Measurements from ENCODE around the gene NCKAP5L. TPM values are rescaled to one million over a fixed set of nuclear protein-coding genes. Genes with fewer than 3 reads are reported as not detected.

NCKAP5L gene
- polyA plus RNA-seq, 2 of the 4 experiments (the other 2 are of a cell fraction), result 3.0 to 8.5 TPM

DNA sequence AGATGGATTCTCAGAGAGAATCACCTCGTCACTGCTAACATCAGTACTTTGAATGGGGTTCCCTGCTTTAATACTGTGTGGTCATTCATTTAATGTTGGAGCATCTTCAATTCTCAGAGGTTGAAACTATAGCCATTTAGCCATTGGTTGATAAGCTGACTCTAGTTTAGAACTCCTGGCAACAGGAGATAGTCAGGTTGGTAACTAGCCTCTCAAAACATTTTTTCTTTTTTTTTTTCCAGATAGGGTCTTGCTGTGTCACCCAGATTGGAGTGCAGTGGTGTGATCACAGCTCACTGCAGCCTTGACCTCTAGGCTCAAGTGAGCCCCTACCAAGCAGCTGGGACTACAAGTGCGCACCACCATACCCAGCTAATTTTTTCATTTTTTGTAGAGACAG is 3.5 kb upstream of the NCKAP5L start (continued):
- TF ChIP-seq, protein P1, sequence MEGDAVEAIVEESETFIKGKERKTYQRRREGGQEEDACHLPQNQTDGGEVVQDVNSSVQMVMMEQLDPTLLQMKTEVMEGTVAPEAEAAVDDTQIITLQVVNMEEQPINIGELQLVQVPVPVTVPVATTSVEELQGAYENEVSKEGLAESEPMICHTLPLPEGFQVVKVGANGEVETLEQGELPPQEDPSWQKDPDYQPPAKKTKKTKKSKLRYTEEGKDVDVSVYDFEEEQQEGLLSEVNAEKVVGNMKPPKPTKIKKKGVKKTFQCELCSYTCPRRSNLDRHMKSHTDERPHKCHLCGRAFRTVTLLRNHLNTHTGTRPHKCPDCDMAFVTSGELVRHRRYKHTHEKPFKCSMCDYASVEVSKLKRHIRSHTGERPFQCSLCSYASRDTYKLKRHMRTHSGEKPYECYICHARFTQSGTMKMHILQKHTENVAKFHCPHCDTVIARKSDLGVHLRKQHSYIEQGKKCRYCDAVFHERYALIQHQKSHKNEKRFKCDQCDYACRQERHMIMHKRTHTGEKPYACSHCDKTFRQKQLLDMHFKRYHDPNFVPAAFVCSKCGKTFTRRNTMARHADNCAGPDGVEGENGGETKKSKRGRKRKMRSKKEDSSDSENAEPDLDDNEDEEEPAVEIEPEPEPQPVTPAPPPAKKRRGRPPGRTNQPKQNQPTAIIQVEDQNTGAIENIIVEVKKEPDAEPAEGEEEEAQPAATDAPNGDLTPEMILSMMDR (IDR thresholded peaks at IDR 0.05), result no peak
- TF ChIP-seq, protein P2, sequence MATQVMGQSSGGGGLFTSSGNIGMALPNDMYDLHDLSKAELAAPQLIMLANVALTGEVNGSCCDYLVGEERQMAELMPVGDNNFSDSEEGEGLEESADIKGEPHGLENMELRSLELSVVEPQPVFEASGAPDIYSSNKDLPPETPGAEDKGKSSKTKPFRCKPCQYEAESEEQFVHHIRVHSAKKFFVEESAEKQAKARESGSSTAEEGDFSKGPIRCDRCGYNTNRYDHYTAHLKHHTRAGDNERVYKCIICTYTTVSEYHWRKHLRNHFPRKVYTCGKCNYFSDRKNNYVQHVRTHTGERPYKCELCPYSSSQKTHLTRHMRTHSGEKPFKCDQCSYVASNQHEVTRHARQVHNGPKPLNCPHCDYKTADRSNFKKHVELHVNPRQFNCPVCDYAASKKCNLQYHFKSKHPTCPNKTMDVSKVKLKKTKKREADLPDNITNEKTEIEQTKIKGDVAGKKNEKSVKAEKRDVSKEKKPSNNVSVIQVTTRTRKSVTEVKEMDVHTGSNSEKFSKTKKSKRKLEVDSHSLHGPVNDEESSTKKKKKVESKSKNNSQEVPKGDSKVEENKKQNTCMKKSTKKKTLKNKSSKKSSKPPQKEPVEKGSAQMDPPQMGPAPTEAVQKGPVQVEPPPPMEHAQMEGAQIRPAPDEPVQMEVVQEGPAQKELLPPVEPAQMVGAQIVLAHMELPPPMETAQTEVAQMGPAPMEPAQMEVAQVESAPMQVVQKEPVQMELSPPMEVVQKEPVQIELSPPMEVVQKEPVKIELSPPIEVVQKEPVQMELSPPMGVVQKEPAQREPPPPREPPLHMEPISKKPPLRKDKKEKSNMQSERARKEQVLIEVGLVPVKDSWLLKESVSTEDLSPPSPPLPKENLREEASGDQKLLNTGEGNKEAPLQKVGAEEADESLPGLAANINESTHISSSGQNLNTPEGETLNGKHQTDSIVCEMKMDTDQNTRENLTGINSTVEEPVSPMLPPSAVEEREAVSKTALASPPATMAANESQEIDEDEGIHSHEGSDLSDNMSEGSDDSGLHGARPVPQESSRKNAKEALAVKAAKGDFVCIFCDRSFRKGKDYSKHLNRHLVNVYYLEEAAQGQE (IDR thresholded peaks at IDR 0.05), result no peak
- TF ChIP-seq RFX5 (IDR thresholded peaks at IDR 0.05), result no peak

DNA sequence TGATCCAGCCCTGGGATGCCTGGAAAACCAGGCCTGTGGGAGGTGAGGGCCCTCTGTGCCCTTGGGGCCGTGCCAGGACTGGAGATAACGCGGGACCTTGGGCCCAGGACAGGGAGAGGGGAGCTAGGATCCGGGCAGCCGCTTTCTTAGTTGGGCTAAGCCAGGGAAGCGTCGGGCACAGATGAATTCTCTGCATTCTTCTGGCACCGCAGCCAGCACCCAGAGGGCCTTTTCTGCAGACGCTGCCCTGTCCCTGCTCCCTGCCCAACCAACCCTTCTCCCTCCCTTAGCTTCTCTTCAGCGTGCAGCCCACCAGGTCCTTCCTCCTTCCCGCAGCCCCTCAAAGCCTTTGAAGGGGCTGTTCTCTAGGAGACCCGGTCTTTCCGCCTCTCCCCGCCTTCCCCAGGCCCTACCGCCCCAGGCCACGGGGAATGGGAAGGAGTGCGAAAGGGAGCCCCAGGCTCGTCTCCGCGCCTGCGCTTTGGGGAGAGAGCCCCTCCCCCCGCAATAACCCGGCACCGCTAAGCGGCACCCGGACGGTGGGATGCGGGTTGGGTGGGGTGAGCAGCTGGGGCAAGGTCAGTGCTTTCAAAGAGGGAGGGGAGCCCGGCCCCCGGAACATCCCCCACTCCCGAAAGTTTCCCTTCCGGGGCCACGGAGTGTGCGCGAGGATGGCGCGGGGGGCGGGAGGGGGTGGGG is 663 bp downstream of the NCKAP5L start:
- DNase-seq (ENCODE audit: low read depth in 1 of 2, low spot score in 1 of 2) (peak; percentile 54 to 80), FAIRE-seq (no peak), ATAC-seq (peak; percentile 55 to 73)
- Histone ChIP-seq H3K4me2 (peak overlapping the region; percentile 99), H3K4me1 (peaks cover 18% of the 10 kb centered on the region), H3K27ac (peak overlapping the region; percentile 92), H3K4me3 (peak overlapping the region; percentile 97), H3K9me3 (no peaks in the 10 kb centered on the region)
- no peak for TF ChIP-seq HOXB13 (CRISPR knock-in tag; IDR thresholded peaks at IDR 0.05; ENCODE audit: low read depth)
- no peak for TF ChIP-seq POLR2AphosphoS2 (conservative IDR thresholded peaks at IDR 0.05; ENCODE audit: low read length)
- TF ChIP-seq ZSCAN20 (CRISPR knock-in tag; IDR thresholded peaks at IDR 0.05), result no peak
- no peak for TF ChIP-seq TFCP2L1 (CRISPR knock-in tag; IDR thresholded peaks at IDR 0.05)
- TF ChIP-seq, protein P3, sequence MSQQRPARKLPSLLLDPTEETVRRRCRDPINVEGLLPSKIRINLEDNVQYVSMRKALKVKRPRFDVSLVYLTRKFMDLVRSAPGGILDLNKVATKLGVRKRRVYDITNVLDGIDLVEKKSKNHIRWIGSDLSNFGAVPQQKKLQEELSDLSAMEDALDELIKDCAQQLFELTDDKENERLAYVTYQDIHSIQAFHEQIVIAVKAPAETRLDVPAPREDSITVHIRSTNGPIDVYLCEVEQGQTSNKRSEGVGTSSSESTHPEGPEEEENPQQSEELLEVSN (IDR thresholded peaks at IDR 0.05; ENCODE audit: borderline replicate concordance, low read depth), result peak; percentile 52; the same call in 1 of the 2 replicates
- WGBS (ENCODE audit: missing lambda C conversion rate), result 19% methylated on average over 17 of the region's 38 CpGs
- ChIA-PET POLR2A (interaction anchor here (0.6 to 2.0 kb wide), 11 partner anchors 11 to 285 kb away, joined by 3 to 19 read pairs (median 5); partner anchors contain the start of genes BCDIN3D, COX14, RACGAP1 and TMBIM6), CTCF (interaction anchor here (1.1 to 7.6 kb wide), 7 partner anchors 12 to 139 kb away, joined by 3 to 54 read pairs (median 4); no protein-coding TSS in a partner anchor)

DNA sequence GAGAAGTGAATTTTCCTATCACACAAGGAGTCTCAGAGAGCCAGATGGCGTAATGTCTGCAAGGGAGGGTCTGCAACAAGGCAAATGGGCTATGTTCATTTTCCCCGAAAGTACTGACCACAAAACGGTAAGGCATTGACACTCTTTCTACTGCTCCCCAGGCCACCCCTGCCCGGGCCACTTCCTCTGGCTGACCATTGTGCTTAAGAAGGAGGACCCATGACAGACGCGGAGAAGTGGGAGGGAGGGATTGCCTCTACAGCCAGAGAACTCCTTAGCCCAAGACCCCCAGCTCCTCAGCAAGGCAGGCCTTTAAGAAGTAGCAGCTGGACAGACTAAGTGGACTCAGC is 1.2 kb downstream of the NCKAP5L start:
- peak overlapping the region; percentile 99 for H3K4me2 ChIP-seq
- peaks cover 16% of the 10 kb centered on the region; the same call in 2 of the 3 replicates for H3K4me1 ChIP-seq
- ChIA-PET POLR2A (interaction anchor here (0.9 to 2.0 kb wide), 2 partner anchors 16 to 86 kb away, joined by 4 to 19 read pairs; partner anchors contain the start of genes BCDIN3D and TMBIM6), CTCF (interaction anchor here (1.1 to 7.6 kb wide), 6 partner anchors 12 to 140 kb away, joined by 3 to 54 read pairs (median 4); no protein-coding TSS in a partner anchor)
- 91% methylated on average over 6 of the region's 6 CpGs for WGBS (ENCODE audit: missing lambda C conversion rate)
- peak overlapping the region; percentile 97 for H3K4me3 ChIP-seq
- no peak for ATAC-seq
- no peak for DNase-seq (ENCODE audit: low read depth in 1 of 2, low spot score in 1 of 2)
- no peaks in the 10 kb centered on the region for H3K9me3 ChIP-seq
- no peak for TF ChIP-seq RNF2 (IDR thresholded peaks at IDR 0.05; ENCODE audit: borderline replicate concordance, low read depth)
- no peak for TF ChIP-seq FOSL2 (IDR thresholded peaks at IDR 0.05)
- no peak for TF ChIP-seq FOSL2 (CRISPR knock-in tag; IDR thresholded peaks at IDR 0.05)
- TF ChIP-seq ZSCAN20 (CRISPR knock-in tag; IDR thresholded peaks at IDR 0.05), result no peak
- TF ChIP-seq BHLHE40 (IDR thresholded peaks at IDR 0.05; ENCODE audit: low read depth, low read length), result no peak
- TF ChIP-seq NPAS2 (CRISPR knock-in tag; IDR thresholded peaks at IDR 0.05; ENCODE audit: borderline replicate concordance), result no peak
- TF ChIP-seq, protein P4, sequence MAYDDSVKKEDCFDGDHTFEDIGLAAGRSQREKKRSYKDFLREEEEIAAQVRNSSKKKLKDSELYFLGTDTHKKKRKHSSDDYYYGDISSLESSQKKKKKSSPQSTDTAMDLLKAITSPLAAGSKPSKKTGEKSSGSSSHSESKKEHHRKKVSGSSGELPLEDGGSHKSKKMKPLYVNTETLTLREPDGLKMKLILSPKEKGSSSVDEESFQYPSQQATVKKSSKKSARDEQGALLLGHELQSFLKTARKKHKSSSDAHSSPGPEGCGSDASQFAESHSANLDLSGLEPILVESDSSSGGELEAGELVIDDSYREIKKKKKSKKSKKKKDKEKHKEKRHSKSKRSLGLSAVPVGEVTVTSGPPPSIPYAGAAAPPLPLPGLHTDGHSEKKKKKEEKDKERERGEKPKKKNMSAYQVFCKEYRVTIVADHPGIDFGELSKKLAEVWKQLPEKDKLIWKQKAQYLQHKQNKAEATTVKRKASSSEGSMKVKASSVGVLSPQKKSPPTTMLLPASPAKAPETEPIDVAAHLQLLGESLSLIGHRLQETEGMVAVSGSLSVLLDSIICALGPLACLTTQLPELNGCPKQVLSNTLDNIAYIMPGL (CRISPR knock-in tag; IDR thresholded peaks at IDR 0.05; ENCODE audit: borderline replicate concordance), result no peak
- TF ChIP-seq MYC (IDR thresholded peaks at IDR 0.05; ENCODE audit: borderline replicate concordance, low read length), result no peak
- TF ChIP-seq, protein P1 (IDR thresholded peaks at IDR 0.05), result no peak
- TF ChIP-seq EP300 (IDR thresholded peaks at IDR 0.05), result no peak
- TF ChIP-seq HOXB13 (CRISPR knock-in tag; IDR thresholded peaks at IDR 0.05; ENCODE audit: low read depth), result no peak
- FAIRE-seq, result no peak
- peak overlapping the region; percentile 92; a peak in 5 of 6 replicates for H3K27ac ChIP-seq

All from A549 (cell line).